AG04449 (cell line): ENCODE results near the gene GABPB2.

Experiments used
- CTCF ChIA-PET: fragments of 350-600 bp; formaldehyde crosslinking; extraction: SDS; loops from one replicate; lab custom pipeline; 2021; ENCODE audit warnings: antibody characterized with exemption; lab: Yijun Ruan, JAX
- POLR2A ChIA-PET: fragments of 400-600, 350-600 bp; formaldehyde crosslinking; extraction: SDS; loops from one replicate; lab custom pipeline; 2020; ENCODE audit warnings: antibody characterized with exemption, inconsistent platforms; lab: Yijun Ruan, JAX
- DNase-seq: peaks from one replicate; pipeline ENCODE4 v3.0.0-alpha.2; 2010; ENCODE audit warnings: low read depth, low spot score
- H3K4me3 ChIP-seq: 2 replicates; pipeline ENCODE4 v1.5.1; 2011; ENCODE audit warnings: low read depth, mild to moderate bottlenecking, control low read depth, low read length
- TF ChIP-seq, protein P1 (sequence below): IDR thresholded peaks from one replicate; pipeline ENCODE4 v1.5.1; 2011; ENCODE audit warnings: mild to moderate bottlenecking, moderate library complexity, low read length, control low read depth, inconsistent platforms; ENCODE audit not compliant: insufficient read depth; ENCODE audit errors: missing control alignments

GABPB2 gene

DNA sequence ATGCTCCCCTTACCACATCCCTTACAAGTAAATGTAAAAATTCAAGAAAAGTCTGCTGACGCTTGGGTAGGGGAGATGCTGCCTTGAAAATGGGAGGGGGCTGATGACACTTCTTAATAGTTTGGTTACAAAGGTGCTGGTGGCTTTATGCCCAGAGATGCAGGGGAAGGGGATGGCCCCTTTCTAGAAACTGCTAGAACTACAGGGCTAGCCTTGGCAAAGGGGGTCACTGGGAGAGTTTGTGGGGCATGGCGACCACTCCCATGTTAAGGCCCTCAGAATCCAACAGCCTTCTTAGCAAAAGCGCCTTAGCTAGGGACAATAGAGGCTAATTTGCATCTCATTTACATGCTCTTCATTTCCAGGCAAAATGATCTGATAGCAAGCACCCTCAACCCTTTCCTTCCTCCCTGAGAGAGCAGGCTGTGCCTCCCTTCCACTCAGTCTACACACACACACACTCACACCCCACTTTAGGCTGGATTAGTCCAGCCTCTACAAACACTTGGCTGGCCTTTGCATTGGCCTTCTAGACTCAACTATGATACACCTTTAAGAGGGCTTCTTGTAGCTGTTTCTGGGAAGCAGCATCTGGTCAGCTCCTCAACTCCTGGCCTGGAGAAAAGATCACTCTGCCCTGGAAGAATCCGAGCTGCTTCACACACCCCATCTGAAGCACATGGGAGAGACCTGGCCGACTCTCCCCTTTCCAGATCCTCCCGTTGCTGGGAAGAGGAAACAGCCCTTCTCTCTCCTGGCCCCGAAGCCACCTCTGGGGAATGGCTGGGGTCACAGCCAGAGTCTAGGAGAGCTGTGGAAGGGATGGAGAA is 74.1 kb downstream of the GABPB2 start:
- CTCF ChIA-PET: interaction anchor here (0.7 to 3.9 kb wide), 4 partner anchors 9 to 45 kb away, joined by 3 to 22 read pairs (median 6); no protein-coding TSS in a partner anchor
- H3K4me3 ChIP-seq: peak overlapping the region; percentile 80
- DNase-seq: no peak
- POLR2A ChIA-PET: interaction anchor here (0.5 kb wide), 1 partner anchor 38 kb away, joined by 3 read pairs; no protein-coding TSS in a partner anchor
- TF ChIP-seq, protein P1, sequence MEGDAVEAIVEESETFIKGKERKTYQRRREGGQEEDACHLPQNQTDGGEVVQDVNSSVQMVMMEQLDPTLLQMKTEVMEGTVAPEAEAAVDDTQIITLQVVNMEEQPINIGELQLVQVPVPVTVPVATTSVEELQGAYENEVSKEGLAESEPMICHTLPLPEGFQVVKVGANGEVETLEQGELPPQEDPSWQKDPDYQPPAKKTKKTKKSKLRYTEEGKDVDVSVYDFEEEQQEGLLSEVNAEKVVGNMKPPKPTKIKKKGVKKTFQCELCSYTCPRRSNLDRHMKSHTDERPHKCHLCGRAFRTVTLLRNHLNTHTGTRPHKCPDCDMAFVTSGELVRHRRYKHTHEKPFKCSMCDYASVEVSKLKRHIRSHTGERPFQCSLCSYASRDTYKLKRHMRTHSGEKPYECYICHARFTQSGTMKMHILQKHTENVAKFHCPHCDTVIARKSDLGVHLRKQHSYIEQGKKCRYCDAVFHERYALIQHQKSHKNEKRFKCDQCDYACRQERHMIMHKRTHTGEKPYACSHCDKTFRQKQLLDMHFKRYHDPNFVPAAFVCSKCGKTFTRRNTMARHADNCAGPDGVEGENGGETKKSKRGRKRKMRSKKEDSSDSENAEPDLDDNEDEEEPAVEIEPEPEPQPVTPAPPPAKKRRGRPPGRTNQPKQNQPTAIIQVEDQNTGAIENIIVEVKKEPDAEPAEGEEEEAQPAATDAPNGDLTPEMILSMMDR: no peak

DNA sequence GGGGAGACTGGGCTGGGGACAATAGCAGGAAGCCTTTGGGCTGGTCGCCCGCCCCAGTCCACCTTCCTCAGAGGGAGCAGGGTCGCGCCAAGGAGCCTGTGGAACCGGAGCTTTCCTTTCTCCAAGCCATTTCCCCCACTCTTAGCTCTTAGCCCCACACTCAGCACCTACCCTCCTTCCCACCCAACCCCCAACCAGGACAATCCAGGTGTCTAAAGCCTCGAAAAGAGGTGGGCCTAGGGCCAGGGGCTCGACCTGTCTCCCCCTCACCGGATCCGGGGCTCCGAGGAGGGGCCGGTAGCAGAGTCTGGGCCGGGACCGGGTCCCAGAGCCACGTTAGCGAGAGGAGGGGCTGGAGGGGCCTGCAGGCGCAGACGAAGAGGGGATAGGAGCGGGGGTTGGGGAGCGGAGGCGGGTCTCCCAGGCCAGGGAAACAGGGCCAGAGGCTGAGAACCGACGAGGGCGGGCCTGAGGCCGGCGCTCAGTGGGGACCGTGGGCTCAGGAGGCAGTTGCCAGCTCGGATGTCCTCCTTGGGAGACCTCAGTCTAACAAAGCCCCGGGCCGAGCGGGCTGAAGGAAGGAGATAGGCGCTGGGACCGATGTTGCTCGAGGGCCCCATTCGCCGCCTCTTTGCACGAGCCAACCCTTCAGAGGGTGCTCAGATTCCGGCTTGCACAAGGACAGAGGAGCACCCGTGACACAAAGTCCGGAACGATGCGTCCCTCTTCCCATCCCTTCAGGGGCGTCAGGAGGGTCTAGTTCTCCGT is 74.9 kb downstream of the GABPB2 start:
- ChIA-PET CTCF (interaction anchor here (0.7 to 3.9 kb wide), 5 partner anchors 8 to 46 kb away, joined by 3 to 22 read pairs (median 5); no protein-coding TSS in a partner anchor), POLR2A (interaction anchor here (0.6 kb wide), 1 partner anchor 36 kb away, joined by 3 read pairs; no protein-coding TSS in a partner anchor)
- TF ChIP-seq, protein P1: no peak
- DNase-seq: no peak
- peak overlapping the region; percentile 80 for H3K4me3 ChIP-seq

DNA sequence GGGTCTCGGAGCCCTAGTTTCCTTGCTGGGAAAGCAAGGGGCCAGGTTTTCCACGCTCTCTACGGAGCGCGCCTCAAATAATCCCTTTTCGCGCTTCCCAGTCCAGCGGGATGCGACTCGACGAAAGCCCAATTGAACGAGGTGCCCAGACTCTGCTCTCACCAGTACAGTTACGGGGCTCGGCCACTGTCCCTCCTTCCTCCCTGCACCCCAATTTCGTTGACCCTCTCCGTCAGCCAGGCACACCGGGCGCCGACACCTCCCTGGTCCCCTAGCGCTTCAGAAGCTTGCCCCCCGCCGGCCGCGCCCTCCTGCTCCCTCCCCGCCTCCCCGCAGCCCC is 75.5 kb downstream of the GABPB2 start:
- ChIA-PET POLR2A (no interaction called here), CTCF (interaction anchor here (1.5 to 1.9 kb wide), 2 partner anchors 12 to 15 kb away, joined by 3 to 5 read pairs; no protein-coding TSS in a partner anchor)
- no peak for DNase-seq
- peak overlapping the region; percentile 80 for H3K4me3 ChIP-seq
- TF ChIP-seq, protein P1: no peak

DNA sequence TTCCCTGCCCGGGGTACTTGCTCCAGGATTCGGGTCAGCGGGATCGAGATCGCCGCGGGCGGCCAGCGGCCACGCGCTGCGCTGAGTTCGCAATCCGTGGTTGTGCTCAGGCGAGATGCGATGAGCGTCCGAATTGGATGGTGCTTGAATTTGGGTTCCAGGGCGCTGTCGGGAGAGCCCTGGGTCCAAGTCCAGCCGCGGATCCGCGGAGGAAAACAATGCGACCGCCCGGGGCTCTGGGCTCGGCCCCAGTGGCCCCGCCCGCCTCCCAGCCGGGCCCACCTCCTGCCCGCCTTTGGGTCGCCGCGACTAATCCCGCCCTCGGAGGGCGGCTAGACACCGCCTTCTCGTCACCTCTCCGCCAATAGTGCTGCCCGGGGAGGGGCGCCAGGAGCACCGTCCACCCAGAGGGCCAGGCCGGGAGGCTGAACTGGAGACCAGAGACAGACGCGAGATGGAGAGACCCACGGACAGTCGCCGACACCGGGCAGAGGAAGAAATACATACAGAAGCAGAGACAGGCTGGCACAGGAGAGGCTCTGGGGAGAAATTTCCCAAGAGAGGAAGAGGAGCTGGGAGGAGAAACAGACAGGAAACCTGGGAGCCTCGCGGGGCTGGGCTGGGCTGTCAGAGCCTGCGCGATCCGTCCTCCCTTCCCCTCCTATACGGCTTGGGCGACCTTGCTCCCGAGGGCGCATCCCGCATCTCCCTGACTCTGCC is 76.0 kb downstream of the GABPB2 start, which contains the start of gene SEMA6C:
TSS of gene SEMA6C (minus strand) at position 220 of the 720 bp plus-strand sequence. CDS start 4,010 bp downstream, outside the sequence.
- peak within 1 kb of the TSS; percentile 80 for H3K4me3 ChIP-seq
- TF ChIP-seq, protein P1: no peak
- ChIA-PET POLR2A (interaction anchor here (1.2 kb wide), 1 partner anchor 18 kb away, joined by 3 read pairs; no protein-coding TSS in a partner anchor), CTCF (interaction anchor here (0.7 to 1.9 kb wide), 3 partner anchors 12 to 16 kb away, joined by 3 to 5 read pairs (median 3); no protein-coding TSS in a partner anchor)
- DNase-seq: peak; percentile 29

DNA sequence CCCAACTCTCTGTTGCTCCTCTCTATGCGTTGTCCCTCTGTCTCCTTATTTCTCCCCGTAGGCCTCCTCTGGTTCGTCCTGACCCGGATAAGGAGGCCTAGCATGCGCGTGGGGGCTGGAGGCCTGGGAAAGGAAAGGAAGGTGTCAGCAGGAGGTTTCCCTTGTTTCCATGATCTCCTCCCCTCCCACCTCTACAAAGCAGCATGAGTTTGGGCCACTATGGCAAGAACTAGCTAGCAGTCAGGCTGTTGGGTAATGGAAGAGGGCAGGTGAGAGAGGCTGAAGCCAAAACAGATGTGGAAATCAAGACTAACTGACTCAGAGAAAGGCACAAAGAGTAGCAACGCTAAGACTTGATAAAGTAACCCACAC is 76.6 kb downstream of the GABPB2 start:
- CTCF ChIA-PET: interaction anchor here (0.7 to 2.5 kb wide), 2 partner anchors 16 to 47 kb away, joined by 3 to 16 read pairs; no protein-coding TSS in a partner anchor
- peak overlapping the region; percentile 80 for H3K4me3 ChIP-seq
- no peak for DNase-seq
- POLR2A ChIA-PET: interaction anchor here (1.2 kb wide), 1 partner anchor 18 kb away, joined by 3 read pairs; no protein-coding TSS in a partner anchor
- TF ChIP-seq, protein P1: no peak
